ENCODE results near the gene DLL3.

DLL3 gene

DNA sequence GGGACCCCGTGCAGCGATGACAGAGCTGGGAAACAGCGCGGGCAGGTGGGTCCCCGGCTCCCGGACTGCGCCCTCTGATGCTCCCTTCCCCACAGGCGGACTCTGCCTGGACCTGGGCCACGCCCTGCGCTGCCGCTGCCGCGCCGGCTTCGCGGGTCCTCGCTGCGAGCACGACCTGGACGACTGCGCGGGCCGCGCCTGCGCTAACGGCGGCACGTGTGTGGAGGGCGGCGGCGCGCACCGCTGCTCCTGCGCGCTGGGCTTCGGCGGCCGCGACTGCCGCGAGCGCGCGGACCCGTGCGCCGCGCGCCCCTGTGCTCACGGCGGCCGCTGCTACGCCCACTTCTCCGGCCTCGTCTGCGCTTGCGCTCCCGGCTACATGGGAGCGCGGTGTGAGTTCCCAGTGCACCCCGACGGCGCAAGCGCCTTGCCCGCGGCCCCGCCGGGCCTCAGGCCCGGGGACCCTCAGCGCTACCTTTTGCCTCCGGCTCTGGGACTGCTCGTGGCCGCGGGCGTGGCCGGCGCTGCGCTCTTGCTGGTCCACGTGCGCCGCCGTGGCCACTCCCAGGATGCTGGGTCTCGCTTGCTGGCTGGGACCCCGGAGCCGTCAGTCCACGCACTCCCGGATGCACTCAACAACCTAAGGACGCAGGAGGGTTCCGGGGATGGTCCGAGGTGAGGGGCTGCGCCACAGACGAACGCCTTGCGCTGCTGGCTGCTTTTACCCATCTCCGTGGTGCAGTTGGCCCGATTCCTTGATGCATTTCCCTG lies 8.4 kb downstream of the DLL3 start:
- no peaks in the 10 kb centered on the region for H3K27me3 ChIP-seq (ENCODE audit: low read depth, low read length)
- no peaks in the 10 kb centered on the region for H3K9me3 ChIP-seq (ENCODE audit: insufficient read depth, low read length)
- H2AFZ ChIP-seq (ENCODE audit: low read depth, low read length) = no peak overlapping the region
- no peaks in the 10 kb centered on the region for H3K79me2 ChIP-seq (ENCODE audit: low read length)
- H3K27ac ChIP-seq (ENCODE audit: low read length) = no peak overlapping the region
- H4K20me1 ChIP-seq (ENCODE audit: insufficient read depth, low read length) = no peaks in the 10 kb centered on the region
- no peaks in the 10 kb centered on the region for H3K36me3 ChIP-seq (replicated peaks; ENCODE audit: low read depth, low read length)
- no peak overlapping the region for H3K4me3 ChIP-seq (ENCODE audit: low read length)
- no peak overlapping the region for H3K9ac ChIP-seq (ENCODE audit: low read length)
- TF ChIP-seq EZH2phosphoT487 (IDR thresholded peaks at IDR 0.05; ENCODE audit: low read depth) = no peak
- TF ChIP-seq, protein P1, sequence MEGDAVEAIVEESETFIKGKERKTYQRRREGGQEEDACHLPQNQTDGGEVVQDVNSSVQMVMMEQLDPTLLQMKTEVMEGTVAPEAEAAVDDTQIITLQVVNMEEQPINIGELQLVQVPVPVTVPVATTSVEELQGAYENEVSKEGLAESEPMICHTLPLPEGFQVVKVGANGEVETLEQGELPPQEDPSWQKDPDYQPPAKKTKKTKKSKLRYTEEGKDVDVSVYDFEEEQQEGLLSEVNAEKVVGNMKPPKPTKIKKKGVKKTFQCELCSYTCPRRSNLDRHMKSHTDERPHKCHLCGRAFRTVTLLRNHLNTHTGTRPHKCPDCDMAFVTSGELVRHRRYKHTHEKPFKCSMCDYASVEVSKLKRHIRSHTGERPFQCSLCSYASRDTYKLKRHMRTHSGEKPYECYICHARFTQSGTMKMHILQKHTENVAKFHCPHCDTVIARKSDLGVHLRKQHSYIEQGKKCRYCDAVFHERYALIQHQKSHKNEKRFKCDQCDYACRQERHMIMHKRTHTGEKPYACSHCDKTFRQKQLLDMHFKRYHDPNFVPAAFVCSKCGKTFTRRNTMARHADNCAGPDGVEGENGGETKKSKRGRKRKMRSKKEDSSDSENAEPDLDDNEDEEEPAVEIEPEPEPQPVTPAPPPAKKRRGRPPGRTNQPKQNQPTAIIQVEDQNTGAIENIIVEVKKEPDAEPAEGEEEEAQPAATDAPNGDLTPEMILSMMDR (IDR thresholded peaks at IDR 0.05; ENCODE audit: low read depth, low read length) = no peak
- no peaks in the 10 kb centered on the region for H3K4me1 ChIP-seq (ENCODE audit: low read length)
- H3K4me2 ChIP-seq (ENCODE audit: low read length) = no peak overlapping the region

DNA sequence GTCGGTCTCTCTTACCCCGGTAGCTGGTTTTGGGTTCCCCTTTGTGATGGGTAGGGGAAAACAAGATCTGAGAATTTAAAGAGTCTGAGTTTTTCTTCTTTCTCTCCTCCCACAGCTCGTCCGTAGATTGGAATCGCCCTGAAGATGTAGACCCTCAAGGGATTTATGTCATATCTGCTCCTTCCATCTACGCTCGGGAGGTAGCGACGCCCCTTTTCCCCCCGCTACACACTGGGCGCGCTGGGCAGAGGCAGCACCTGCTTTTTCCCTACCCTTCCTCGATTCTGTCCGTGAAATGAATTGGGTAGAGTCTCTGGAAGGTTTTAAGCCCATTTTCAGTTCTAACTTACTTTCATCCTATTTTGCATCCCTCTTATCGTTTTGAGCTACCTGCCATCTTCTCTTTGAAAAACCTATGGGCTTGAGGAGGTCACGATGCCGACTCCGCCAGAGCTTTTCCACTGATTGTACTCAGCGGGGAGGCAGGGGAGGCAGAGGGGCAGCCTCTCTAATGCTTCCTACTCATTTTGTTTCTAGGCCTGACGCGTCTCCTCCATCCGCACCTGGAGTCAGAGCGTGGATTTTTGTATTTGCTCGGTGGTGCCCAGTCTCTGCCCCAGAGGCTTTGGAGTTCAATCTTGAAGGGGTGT lies 9.1 kb downstream of the DLL3 start:
- Histone ChIP-seq H3K27ac (ENCODE audit: low read length) (no peak overlapping the region), H3K79me2 (ENCODE audit: low read length) (no peaks in the 10 kb centered on the region), H3K9ac (ENCODE audit: low read length) (no peak overlapping the region), H3K9me3 (ENCODE audit: insufficient read depth, low read length) (no peaks in the 10 kb centered on the region), H3K4me3 (ENCODE audit: low read length) (no peak overlapping the region), H4K20me1 (ENCODE audit: insufficient read depth, low read length) (no peaks in the 10 kb centered on the region), H3K4me1 (ENCODE audit: low read length) (no peaks in the 10 kb centered on the region), H3K4me2 (ENCODE audit: low read length) (no peak overlapping the region), H3K36me3 (replicated peaks; ENCODE audit: low read depth, low read length) (no peaks in the 10 kb centered on the region), H3K27me3 (ENCODE audit: low read depth, low read length) (no peaks in the 10 kb centered on the region), H2AFZ (ENCODE audit: low read depth, low read length) (no peak overlapping the region)
- TF ChIP-seq EZH2phosphoT487 (IDR thresholded peaks at IDR 0.05; ENCODE audit: low read depth) = no peak
- TF ChIP-seq, protein P1 (IDR thresholded peaks at IDR 0.05; ENCODE audit: low read depth, low read length) = no peak

DNA sequence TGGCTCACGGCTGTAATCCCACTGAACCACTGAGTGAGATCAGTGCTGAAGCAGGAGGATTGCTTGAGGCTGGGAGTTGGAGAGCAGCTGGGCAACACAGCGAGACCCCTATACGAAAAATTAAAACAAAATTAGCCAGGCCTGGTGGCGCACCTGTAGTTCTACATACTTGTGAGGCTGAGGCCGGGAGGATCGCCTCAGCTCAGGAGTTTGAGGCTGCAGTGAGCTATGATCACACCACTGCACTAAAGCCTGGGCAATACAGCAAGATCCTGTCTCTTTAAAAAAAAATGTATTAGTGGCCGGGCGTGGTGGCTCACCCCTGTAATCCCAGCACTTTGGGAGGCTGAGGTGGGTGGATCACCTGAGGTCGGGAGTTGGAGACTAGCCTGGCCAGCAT lies 9.9 kb downstream of the DLL3 start:
- H4K20me1 ChIP-seq (ENCODE audit: insufficient read depth, low read length) = no peaks in the 10 kb centered on the region
- no peaks in the 10 kb centered on the region for H3K27me3 ChIP-seq (ENCODE audit: low read depth, low read length)
- no peak overlapping the region for H2AFZ ChIP-seq (ENCODE audit: low read depth, low read length)
- H3K27ac ChIP-seq (ENCODE audit: low read length) = no peak overlapping the region
- no peaks in the 10 kb centered on the region for H3K4me1 ChIP-seq (ENCODE audit: low read length)
- H3K4me3 ChIP-seq (ENCODE audit: low read length) = no peak overlapping the region
- H3K9me3 ChIP-seq (ENCODE audit: insufficient read depth, low read length) = no peaks in the 10 kb centered on the region
- TF ChIP-seq, protein P1 (IDR thresholded peaks at IDR 0.05; ENCODE audit: low read depth, low read length) = no peak
- TF ChIP-seq EZH2phosphoT487 (IDR thresholded peaks at IDR 0.05; ENCODE audit: low read depth) = no peak
- no peak overlapping the region for H3K9ac ChIP-seq (ENCODE audit: low read length)
- H3K4me2 ChIP-seq (ENCODE audit: low read length) = no peak overlapping the region
- H3K79me2 ChIP-seq (ENCODE audit: low read length) = no peaks in the 10 kb centered on the region
- no peaks in the 10 kb centered on the region for H3K36me3 ChIP-seq (replicated peaks; ENCODE audit: low read depth, low read length)

DNA sequence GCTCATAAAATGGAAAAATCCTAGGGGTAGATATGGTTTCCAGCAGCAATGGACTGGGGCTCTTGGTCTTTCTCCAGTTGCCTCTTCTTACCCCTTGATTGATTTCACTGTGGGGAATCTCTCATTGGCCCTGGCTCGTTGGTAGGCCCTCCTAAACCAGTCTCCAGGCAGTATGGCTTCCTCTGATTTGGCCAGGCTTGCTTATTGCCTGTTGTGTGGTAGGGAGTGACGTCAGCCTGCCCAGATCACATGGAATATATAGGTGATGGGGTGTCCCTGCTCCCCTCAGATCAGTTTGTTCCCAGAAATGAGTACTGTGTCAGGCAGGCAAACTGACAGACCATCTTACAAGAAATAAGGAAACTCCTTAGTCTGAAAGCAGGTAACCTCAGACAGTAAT lies 10.5 kb downstream of the DLL3 start:
- Histone ChIP-seq H3K27ac (ENCODE audit: low read length) (no peak overlapping the region), H3K4me2 (ENCODE audit: low read length) (no peak overlapping the region), H3K27me3 (ENCODE audit: low read depth, low read length) (no peaks in the 10 kb centered on the region), H3K9ac (ENCODE audit: low read length) (no peak overlapping the region), H2AFZ (ENCODE audit: low read depth, low read length) (no peak overlapping the region), H3K4me1 (ENCODE audit: low read length) (no peaks in the 10 kb centered on the region), H3K9me3 (ENCODE audit: insufficient read depth, low read length) (no peaks in the 10 kb centered on the region), H3K79me2 (ENCODE audit: low read length) (no peaks in the 10 kb centered on the region), H4K20me1 (ENCODE audit: insufficient read depth, low read length) (no peaks in the 10 kb centered on the region), H3K36me3 (replicated peaks; ENCODE audit: low read depth, low read length) (no peaks in the 10 kb centered on the region), H3K4me3 (ENCODE audit: low read length) (no peak overlapping the region)
- TF ChIP-seq, protein P1 (IDR thresholded peaks at IDR 0.05; ENCODE audit: low read depth, low read length) = no peak

All from OCI-LY3 (cell line).